Activated B cell treated with CpG ODN at 0.5 μM for 24 hours (primary cell): Measurements from ENCODE around the gene NHERF1. TPM values are rescaled to one million over a fixed set of nuclear protein-coding genes. Genes with fewer than 3 reads are reported as not detected.

Experiments
- ATAC-seq: fragments of 200-7000 bp; cut with Tn5 transposase; one replicate; pipeline ENCODE4 v1.10.0; 2021; ENCODE audit warnings: low read depth, mild to moderate bottlenecking, moderate library complexity
- CTCF ChIA-PET: fragments of 350-600 bp; sonication (Branson Sonifier 250); formaldehyde crosslinking; loops from one replicate; lab custom pipeline; 2021; ENCODE audit warnings: antibody characterized with exemption; lab: Charles Lee
- POLR2A ChIA-PET: fragments of 350-600 bp; sonication (Branson Sonifier 250); formaldehyde crosslinking; loops from one replicate; lab custom pipeline; 2021; ENCODE audit warnings: antibody characterized with exemption; lab: Charles Lee
- DNase-seq: peaks from one replicate; pipeline ENCODE4 v3.0.0; 2022
- H3K27ac Mint-ChIP-seq: one replicate; pipeline ENCODE4 v1.8.0; 2020; ENCODE audit warnings: mixed read lengths
- H3K27me3 Mint-ChIP-seq: one replicate; pipeline ENCODE4 v1.8.0; 2021; ENCODE audit warnings: mixed read lengths
- H3K36me3 Mint-ChIP-seq: one replicate; pipeline ENCODE4 v1.8.0; 2021; ENCODE audit warnings: low read depth, mixed read lengths
- H3K4me1 Mint-ChIP-seq: one replicate; pipeline ENCODE4 v1.8.0; 2021; ENCODE audit warnings: mixed read lengths
- H3K4me3 Mint-ChIP-seq: one replicate; pipeline ENCODE4 v1.8.0; 2020; ENCODE audit warnings: mild to moderate bottlenecking, mixed read lengths
- H3K9me3 Mint-ChIP-seq: one replicate; pipeline ENCODE4 v1.8.0; 2020; ENCODE audit warnings: mixed read lengths
- intact Hi-C: fragments of 100-400 bp; cut with micrococcal nuclease; formaldehyde crosslinking; loops from one replicate; pipeline ENCODE4 v1.15.1; 2024
- total RNA-seq: library from RNA; stranded (reverse); gene quantifications from 2 replicates; pipeline ENCODE4 v1.2.3, GENCODE V29; 2022
- TF ChIP-seq, protein P1 (sequence below): fragments of 200-600 bp; IDR thresholded peaks from one replicate; pipeline ENCODE4 v1.8.0; 2022; ENCODE audit warnings: antibody characterized with exemption, mild to moderate bottlenecking

NHERF1 gene
- total RNA-seq, 1 donor from 2014 or later, result 34.5 TPM

DNA sequence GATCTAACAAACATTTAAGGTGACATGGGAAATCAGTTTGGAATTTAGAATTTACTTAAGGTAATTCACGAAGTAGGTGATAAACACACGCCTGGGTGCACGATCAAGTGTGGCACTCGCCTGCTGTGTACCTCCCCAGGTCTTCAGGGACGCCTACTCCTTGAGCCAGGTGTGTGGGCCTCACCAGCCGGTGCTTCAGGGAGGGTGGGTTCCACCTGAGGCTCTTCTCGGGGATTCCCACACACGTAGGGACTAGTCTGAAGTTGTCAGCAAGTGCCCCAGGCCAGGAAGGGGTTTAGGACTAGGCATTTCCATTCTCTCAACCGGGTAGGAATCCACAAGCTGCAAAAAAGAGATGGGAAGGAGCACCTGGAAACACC is 37.5 kb downstream of the NHERF1 start:
- no peaks in the 10 kb centered on the region for H3K9me3 Mint-ChIP-seq
- TF ChIP-seq, protein P1, sequence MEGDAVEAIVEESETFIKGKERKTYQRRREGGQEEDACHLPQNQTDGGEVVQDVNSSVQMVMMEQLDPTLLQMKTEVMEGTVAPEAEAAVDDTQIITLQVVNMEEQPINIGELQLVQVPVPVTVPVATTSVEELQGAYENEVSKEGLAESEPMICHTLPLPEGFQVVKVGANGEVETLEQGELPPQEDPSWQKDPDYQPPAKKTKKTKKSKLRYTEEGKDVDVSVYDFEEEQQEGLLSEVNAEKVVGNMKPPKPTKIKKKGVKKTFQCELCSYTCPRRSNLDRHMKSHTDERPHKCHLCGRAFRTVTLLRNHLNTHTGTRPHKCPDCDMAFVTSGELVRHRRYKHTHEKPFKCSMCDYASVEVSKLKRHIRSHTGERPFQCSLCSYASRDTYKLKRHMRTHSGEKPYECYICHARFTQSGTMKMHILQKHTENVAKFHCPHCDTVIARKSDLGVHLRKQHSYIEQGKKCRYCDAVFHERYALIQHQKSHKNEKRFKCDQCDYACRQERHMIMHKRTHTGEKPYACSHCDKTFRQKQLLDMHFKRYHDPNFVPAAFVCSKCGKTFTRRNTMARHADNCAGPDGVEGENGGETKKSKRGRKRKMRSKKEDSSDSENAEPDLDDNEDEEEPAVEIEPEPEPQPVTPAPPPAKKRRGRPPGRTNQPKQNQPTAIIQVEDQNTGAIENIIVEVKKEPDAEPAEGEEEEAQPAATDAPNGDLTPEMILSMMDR, result no peak
- H3K4me1 Mint-ChIP-seq, result peaks cover 40% of the 10 kb centered on the region
- H3K27ac Mint-ChIP-seq, result no peak overlapping the region
- no peak overlapping the region for H3K4me3 Mint-ChIP-seq
- no peaks in the 10 kb centered on the region for H3K27me3 Mint-ChIP-seq
- CTCF ChIA-PET, result interaction anchor here (1.4 kb wide), 1 partner anchor 37 kb away, joined by 3 read pairs; no protein-coding TSS in a partner anchor
- H3K36me3 Mint-ChIP-seq, result peaks cover 19% of the 10 kb centered on the region
- DNase-seq (no peak), ATAC-seq (no peak)
- intact Hi-C loops, result no loop called here
- POLR2A ChIA-PET, result no interaction called here

DNA sequence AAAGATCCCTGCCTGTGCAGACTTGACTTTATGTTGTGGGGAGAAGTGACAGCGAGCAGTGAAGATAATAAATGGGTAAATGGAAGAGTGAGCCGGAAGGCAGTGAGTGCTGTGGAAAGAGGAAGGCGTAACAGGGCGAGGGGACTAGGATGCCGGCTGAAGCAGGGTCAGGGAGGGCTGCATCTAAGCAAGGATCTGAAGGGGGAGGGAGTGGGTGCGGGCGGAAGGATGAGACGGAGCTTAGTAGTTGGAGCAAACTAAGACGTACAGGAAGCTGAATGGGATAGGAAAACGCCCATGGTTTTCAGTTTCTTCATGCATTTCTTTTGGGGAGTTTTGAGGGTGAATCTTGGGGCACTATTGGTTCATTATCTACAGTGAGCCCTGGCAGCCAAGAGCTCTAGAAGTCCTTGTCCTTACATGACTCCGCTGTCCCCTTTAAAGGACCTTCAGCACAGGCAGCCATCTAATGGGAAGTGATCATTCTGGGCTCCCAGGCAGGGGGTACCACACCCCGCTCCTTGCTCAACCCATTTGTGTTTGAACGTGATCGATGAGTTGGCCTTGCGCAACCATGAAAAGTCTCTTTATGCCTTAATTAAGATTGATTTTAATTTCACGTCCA is 38.1 kb downstream of the NHERF1 start:
- POLR2A ChIA-PET, result no interaction called here
- Mint-ChIP-seq H3K27me3 (no peaks in the 10 kb centered on the region), H3K27ac (no peak overlapping the region), H3K9me3 (no peaks in the 10 kb centered on the region), H3K4me1 (peaks cover 40% of the 10 kb centered on the region), H3K4me3 (no peak overlapping the region), H3K36me3 (peaks cover 21% of the 10 kb centered on the region)
- TF ChIP-seq, protein P1, result no peak
- no peak for DNase-seq
- CTCF ChIA-PET, result interaction anchor here (1.4 kb wide), 1 partner anchor 37 kb away, joined by 3 read pairs; no protein-coding TSS in a partner anchor
- no peak for ATAC-seq
- intact Hi-C loops, result no loop called here

DNA sequence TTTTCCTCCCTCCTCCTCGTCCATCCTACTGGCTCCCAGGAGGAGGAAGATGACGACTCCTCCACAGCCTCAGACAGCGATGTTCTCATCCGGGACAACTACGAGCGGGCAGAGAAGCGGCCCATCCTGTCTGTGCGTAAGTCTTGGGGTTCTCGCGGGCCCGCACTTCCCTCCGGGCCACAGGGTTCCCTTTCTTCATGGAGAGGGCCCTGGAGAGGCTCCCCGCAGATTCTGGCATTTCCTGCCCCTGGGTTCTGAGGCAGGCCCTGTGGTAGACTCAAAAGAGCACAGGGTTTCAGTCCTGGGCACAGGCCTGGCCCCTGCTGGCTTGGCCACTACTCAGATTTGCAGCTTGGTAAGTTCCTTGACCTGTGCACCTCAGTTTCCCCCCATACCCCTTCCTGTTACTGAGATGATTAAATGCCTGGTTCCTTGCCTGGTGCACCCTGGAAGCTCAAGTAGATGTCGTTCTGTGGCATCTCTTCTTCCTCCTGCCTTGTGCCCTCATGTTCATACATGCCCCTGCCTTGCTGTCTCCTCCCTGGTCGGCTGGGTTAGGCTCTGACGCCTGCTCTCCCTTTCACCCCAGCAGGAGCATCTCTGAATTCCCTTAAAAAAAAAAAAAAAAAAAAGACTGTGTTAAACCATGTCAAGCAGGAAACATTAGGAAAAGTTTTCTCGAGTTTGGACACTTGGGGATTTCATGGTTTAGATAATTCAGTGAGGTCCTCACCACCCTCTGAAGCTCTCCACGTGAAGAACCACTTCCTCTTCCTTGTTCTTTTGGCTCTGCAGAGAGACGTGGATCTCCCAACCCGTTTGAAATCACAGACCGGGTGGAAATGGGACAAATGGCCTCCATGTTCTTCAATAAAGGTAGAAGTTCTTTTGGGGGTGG is 42.0 kb downstream of the NHERF1 start:
- CTCF ChIA-PET, result interaction anchor here (0.6 to 5.3 kb wide), 15 partner anchors 8 to 171 kb away, joined by 3 to 95 read pairs (median 5); partner anchors contain the start of genes FADS6 and FDXR
- H3K27me3 Mint-ChIP-seq, result no peaks in the 10 kb centered on the region
- POLR2A ChIA-PET, result interaction anchor here (0.6 to 1.6 kb wide), 3 partner anchors 11 to 72 kb away, joined by 3 to 7 read pairs (median 4); no protein-coding TSS in a partner anchor
- TF ChIP-seq, protein P1, result no peak
- no peak overlapping the region for H3K4me3 Mint-ChIP-seq
- H3K27ac Mint-ChIP-seq, result no peak overlapping the region
- no peak for ATAC-seq
- no peaks in the 10 kb centered on the region for H3K9me3 Mint-ChIP-seq
- intact Hi-C loops, result loop anchor here (1.0 kb wide), 2 partner anchors 46 to 72 kb away; no protein-coding TSS in a partner anchor
- no peak for DNase-seq
- peaks cover 46% of the 10 kb centered on the region for H3K36me3 Mint-ChIP-seq
- peaks cover 24% of the 10 kb centered on the region for H3K4me1 Mint-ChIP-seq

DNA sequence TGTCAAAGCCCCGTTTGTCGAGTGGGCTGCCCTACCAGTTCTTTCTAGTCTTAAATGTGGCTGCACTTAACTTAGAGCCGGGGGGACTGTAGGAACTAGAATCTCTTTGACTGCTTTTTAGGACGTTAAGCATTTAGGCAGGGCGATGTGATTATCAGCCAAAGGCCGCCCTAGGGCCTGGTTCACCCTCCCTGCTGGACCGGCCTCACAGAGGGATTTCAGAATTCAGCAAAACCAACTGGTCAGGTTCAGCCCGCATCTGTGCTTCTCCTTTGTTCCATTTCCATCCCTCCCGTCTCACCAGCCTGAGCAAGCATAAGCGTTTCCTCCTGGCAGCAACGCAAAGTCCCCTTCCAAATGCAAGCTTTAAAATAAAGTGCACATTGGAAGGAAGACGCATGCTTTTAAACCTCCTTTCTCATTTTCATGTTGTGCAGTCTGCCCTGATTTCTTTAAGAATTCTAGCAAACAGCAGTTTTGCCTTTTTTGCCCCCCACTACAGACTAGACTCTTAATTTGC is 44.2 kb downstream of the NHERF1 start:
- intact Hi-C loops, result no loop called here
- no peaks in the 10 kb centered on the region for H3K9me3 Mint-ChIP-seq
- TF ChIP-seq, protein P1, result no peak
- ATAC-seq (no peak), DNase-seq (no peak)
- H3K36me3 Mint-ChIP-seq, result peaks cover 65% of the 10 kb centered on the region
- H3K4me1 Mint-ChIP-seq, result peaks cover 11% of the 10 kb centered on the region
- ChIA-PET CTCF (interaction anchor here (5.3 kb wide), 1 partner anchor 71 kb away, joined by 95 read pairs; no protein-coding TSS in a partner anchor), POLR2A (no interaction called here)
- no peak overlapping the region for H3K4me3 Mint-ChIP-seq
- H3K27ac Mint-ChIP-seq, result no peak overlapping the region
- H3K27me3 Mint-ChIP-seq, result no peaks in the 10 kb centered on the region
